ENCODE data around the gene APOC1.

DNA sequence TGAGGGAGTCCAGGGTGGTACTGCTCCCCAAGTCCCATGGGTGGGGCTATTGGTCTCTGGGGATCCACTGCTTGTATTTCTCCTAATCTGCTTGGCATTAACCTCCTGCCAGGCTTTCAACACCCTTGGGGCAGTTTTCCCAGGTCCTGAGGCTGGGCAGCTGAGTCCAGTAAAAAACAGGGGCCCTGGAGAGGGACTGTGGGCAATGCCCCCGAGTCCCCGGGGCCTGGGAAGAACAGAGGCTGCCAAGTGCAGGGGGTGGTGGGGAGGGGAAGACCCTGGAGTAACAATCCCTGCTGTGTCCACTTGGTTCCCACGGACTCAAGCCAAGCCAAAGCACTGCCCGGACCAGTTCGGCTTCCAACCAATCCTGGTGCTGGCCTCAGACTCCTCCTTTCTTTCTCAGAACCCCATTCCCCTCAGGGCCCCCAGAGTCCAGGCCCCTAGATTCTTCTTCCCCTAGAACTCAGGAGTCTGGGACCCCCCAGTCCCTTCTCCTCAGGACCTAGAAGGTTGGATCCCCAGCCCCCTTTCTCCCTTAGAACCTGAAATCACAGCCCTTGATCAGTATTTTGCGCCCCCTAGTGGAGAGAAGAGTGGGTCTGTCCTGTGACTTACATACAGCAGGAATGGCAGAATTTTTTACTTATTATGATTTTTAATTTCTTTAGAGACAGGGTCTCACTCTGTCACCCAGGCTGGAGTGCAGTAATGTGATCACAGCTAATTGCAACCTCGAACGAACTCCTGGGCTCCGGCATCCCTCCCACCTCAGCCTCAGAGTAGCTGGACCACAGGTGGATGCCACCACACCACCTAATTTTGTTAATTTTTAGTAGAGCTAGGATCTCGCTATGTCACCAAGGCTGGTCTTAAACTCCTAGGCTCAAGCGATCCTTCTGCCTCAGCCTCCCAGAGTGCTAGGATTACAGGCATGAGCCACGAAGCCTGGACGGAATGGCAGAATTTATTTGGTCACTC, 37.1 kb downstream of the APOC1 start:
- TF ChIP-seq, protein P1, sequence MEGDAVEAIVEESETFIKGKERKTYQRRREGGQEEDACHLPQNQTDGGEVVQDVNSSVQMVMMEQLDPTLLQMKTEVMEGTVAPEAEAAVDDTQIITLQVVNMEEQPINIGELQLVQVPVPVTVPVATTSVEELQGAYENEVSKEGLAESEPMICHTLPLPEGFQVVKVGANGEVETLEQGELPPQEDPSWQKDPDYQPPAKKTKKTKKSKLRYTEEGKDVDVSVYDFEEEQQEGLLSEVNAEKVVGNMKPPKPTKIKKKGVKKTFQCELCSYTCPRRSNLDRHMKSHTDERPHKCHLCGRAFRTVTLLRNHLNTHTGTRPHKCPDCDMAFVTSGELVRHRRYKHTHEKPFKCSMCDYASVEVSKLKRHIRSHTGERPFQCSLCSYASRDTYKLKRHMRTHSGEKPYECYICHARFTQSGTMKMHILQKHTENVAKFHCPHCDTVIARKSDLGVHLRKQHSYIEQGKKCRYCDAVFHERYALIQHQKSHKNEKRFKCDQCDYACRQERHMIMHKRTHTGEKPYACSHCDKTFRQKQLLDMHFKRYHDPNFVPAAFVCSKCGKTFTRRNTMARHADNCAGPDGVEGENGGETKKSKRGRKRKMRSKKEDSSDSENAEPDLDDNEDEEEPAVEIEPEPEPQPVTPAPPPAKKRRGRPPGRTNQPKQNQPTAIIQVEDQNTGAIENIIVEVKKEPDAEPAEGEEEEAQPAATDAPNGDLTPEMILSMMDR (IDR thresholded peaks at IDR 0.05), result peak; percentile 73 to 82 (median 78)
- TF ChIP-seq POLR2A (IDR thresholded peaks at IDR 0.05), result no peak
- no peak for TF ChIP-seq EP300 (IDR thresholded peaks at IDR 0.05)

Data from ovary (tissue), 3 donors.